Ascending aorta (tissue), 2 donors: ENCODE data around the gene FGFR3. TPM values are rescaled to one million over a fixed set of nuclear protein-coding genes. Genes with fewer than 3 reads are reported as not detected.

Source experiments
- DNase-seq, 2 donors: peaks; one replicate each; pipeline ENCODE4 v3.0.0-alpha.2; 2019; ENCODE audit warnings: low spot score in 2 of 2
- H3K27ac ChIP-seq, 2 donors: fragments of 200-600 bp; sonication (generic); one replicate each; pipeline ENCODE4 v1.5.1; 2016 to 2017; ENCODE audit warnings: mild to moderate bottlenecking in 1 of 2
- H3K27me3 ChIP-seq: fragments of 200-600 bp; sonication (generic); one replicate; pipeline ENCODE4 v1.5.1; 2017
- H3K36me3 ChIP-seq, 2 donors: fragments of 200-600 bp; sonication (generic); one replicate each; pipeline ENCODE4 v1.5.1; 2016
- H3K4me1 ChIP-seq, 2 donors: fragments of 200-600 bp; sonication (generic); one replicate each; pipeline ENCODE4 v1.5.1; 2016 to 2017; ENCODE audit warnings: mild to moderate bottlenecking in 1 of 2
- H3K4me3 ChIP-seq, 2 donors: fragments of 200-600 bp; sonication (generic); one replicate each; pipeline ENCODE4 v1.5.1; 2016 to 2017; ENCODE audit warnings: mild to moderate bottlenecking in 1 of 2
- H3K9me3 ChIP-seq, 2 donors: fragments of 200-600 bp; sonication (generic); one replicate each; pipeline ENCODE4 v1.5.1; 2016
- CTCF ChIP-seq, 3 experiments: fragments of 200-600 bp in 2 of 3; fragments of 450-650 bp in 1 of 3; sonication (generic) in 2 of 3; IDR thresholded peaks; one replicate each; pipeline ENCODE4 v1.5.1; 2016 to 2019; ENCODE audit warnings: antibody characterized with exemption in 3 of 3, mild to moderate bottlenecking in 1 of 3, moderate library complexity in 1 of 3
- intact Hi-C: fragments of 100-400 bp; cut with DNase I; formaldehyde crosslinking; loops from one replicate; pipeline ENCODE4 v1.15.1; 2023
- total RNA-seq: library from RNA; depleted of rRNA; stranded (reverse); fragments of >200 nt; gene quantifications from one replicate; pipeline ENCODE4 v1.1.0, GENCODE V29; 2016

FGFR3 gene
- total RNA-seq, 1 donor from 2014 or later: 3.7 TPM

- TF ChIP-seq CTCF (IDR thresholded peaks at IDR 0.05): no peak
- H3K27me3 ChIP-seq: no peaks in the 10 kb centered on the region
- intact Hi-C loops: no loop called here
- no peaks in the 10 kb centered on the region for H3K9me3 ChIP-seq
- no peak overlapping the region for H3K4me3 ChIP-seq
- H3K27ac ChIP-seq: no peak overlapping the region
- H3K4me1 ChIP-seq: no peaks in the 10 kb centered on the region
- no peak for DNase-seq
- peaks cover 38 to 73% of the 10 kb centered on the region in 2 donors for H3K36me3 ChIP-seq
Observed at GRCh38 chr4:1824746-1825145, 31.7 kb downstream of the FGFR3 start.

- intact Hi-C loops: no loop called here
- Histone ChIP-seq H3K9me3 (no peaks in the 10 kb centered on the region), H3K4me1 (no peaks in the 10 kb centered on the region), H3K27ac (no peak overlapping the region), H3K36me3 (peaks cover 41 to 69% of the 10 kb centered on the region in 2 donors), H3K4me3 (no peak overlapping the region), H3K27me3 (no peaks in the 10 kb centered on the region)
- no peak for DNase-seq
- no peak for TF ChIP-seq CTCF (IDR thresholded peaks at IDR 0.05)
Observed at GRCh38 chr4:1825326-1825725, 32.2 kb downstream of the FGFR3 start.

GRCh38 chr4:1826531-1827350 lies 33.6 kb downstream of the FGFR3 start:
- no peaks in the 10 kb centered on the region for H3K27me3 ChIP-seq
- intact Hi-C loops: no loop called here
- peaks cover 52 to 69% of the 10 kb centered on the region in 2 donors for H3K36me3 ChIP-seq
- DNase-seq: no peak
- H3K9me3 ChIP-seq: no peaks in the 10 kb centered on the region
- H3K27ac ChIP-seq: no peak overlapping the region
- no peak for TF ChIP-seq CTCF (IDR thresholded peaks at IDR 0.05)
- no peaks in the 10 kb centered on the region for H3K4me1 ChIP-seq
- no peak overlapping the region for H3K4me3 ChIP-seq

GRCh38 chr4:1830234-1830633 lies 37.1 kb downstream of the FGFR3 start:
- H3K9me3 ChIP-seq: no peaks in the 10 kb centered on the region
- H3K27ac ChIP-seq: no peak overlapping the region
- no peak overlapping the region for H3K4me3 ChIP-seq
- peaks cover 51 to 69% of the 10 kb centered on the region in 2 donors for H3K36me3 ChIP-seq
- no peaks in the 10 kb centered on the region for H3K27me3 ChIP-seq
- H3K4me1 ChIP-seq: no peaks in the 10 kb centered on the region
- no peak for DNase-seq
- intact Hi-C loops: no loop called here
- no peak for TF ChIP-seq CTCF (IDR thresholded peaks at IDR 0.05)

GRCh38 chr4:1830642-1831228 lies 37.6 kb downstream of the FGFR3 start:
- peaks cover 55 to 69% of the 10 kb centered on the region in 2 donors for H3K36me3 ChIP-seq

More at GRCh38 chr4:1830642-1831228, 37.6 kb downstream of the FGFR3 start:
- intact Hi-C loops: no loop called here
- Histone ChIP-seq H3K9me3 (no peaks in the 10 kb centered on the region), H3K27ac (no peak overlapping the region), H3K4me3 (no peak overlapping the region), H3K27me3 (no peaks in the 10 kb centered on the region), H3K4me1 (no peaks in the 10 kb centered on the region)
- no peak for TF ChIP-seq CTCF (IDR thresholded peaks at IDR 0.05)
- no peak for DNase-seq
